Parathyroid adenoma (tissue), 2 donors: ENCODE data around the gene URAD.

Experiments
- H2AFZ ChIP-seq: fragments of 300-600 bp; sonication (generic); one replicate; pipeline ENCODE4 v1.7.0; 2017; ENCODE audit warnings: antibody characterized with exemption, mild to moderate bottlenecking
- H3K27ac ChIP-seq: fragments of 300-600 bp; sonication (generic); one replicate; pipeline ENCODE4 v1.7.0; 2017
- H3K27me3 ChIP-seq: fragments of 300-600 bp; sonication (generic); one replicate; pipeline ENCODE4 v1.7.0; 2017; ENCODE audit warnings: low read length; ENCODE audit not compliant: control insufficient read depth, insufficient read depth
- H3K36me3 ChIP-seq: fragments of 300-600 bp; sonication (generic); one replicate; pipeline ENCODE4 v1.7.0; 2017; ENCODE audit warnings: low read length; ENCODE audit not compliant: control insufficient read depth, insufficient read depth
- H3K4me1 ChIP-seq: fragments of 300-600 bp; sonication (generic); one replicate; pipeline ENCODE4 v1.7.0; 2017; ENCODE audit warnings: control low read depth
- H3K4me2 ChIP-seq: fragments of 300-600 bp; sonication (generic); one replicate; pipeline ENCODE4 v1.7.0; 2017; ENCODE audit warnings: low read length
- H3K4me3 ChIP-seq: fragments of 300-600 bp; sonication (generic); one replicate; pipeline ENCODE4 v1.7.0; 2017; ENCODE audit warnings: low read depth, low read length
- H3K79me2 ChIP-seq: fragments of 300-600 bp; sonication (generic); one replicate; pipeline ENCODE4 v1.7.0; 2017; ENCODE audit warnings: control low read depth
- H3K9ac ChIP-seq: fragments of 300-600 bp; sonication (generic); one replicate; pipeline ENCODE4 v1.7.0; 2017; ENCODE audit warnings: mild to moderate bottlenecking
- H3K9me3 ChIP-seq: fragments of 300-600 bp; sonication (generic); one replicate; pipeline ENCODE4 v1.7.0; 2017; ENCODE audit warnings: low read length; ENCODE audit not compliant: control insufficient read depth
- TF ChIP-seq, protein P1 (sequence below): fragments of 300-600 bp; sonication (generic); IDR thresholded peaks from one replicate; pipeline ENCODE4 v1.7.0; 2017; ENCODE audit warnings: antibody characterized with exemption, mild to moderate bottlenecking
- donor health status: primary hyperparathyroidism.

URAD gene

GRCh38 chr13:27973961-27974662 lies 14.4 kb downstream of the URAD start:
- no peak overlapping the region for H2AFZ ChIP-seq
- no peaks in the 10 kb centered on the region for H3K4me1 ChIP-seq
- TF ChIP-seq, protein P1, sequence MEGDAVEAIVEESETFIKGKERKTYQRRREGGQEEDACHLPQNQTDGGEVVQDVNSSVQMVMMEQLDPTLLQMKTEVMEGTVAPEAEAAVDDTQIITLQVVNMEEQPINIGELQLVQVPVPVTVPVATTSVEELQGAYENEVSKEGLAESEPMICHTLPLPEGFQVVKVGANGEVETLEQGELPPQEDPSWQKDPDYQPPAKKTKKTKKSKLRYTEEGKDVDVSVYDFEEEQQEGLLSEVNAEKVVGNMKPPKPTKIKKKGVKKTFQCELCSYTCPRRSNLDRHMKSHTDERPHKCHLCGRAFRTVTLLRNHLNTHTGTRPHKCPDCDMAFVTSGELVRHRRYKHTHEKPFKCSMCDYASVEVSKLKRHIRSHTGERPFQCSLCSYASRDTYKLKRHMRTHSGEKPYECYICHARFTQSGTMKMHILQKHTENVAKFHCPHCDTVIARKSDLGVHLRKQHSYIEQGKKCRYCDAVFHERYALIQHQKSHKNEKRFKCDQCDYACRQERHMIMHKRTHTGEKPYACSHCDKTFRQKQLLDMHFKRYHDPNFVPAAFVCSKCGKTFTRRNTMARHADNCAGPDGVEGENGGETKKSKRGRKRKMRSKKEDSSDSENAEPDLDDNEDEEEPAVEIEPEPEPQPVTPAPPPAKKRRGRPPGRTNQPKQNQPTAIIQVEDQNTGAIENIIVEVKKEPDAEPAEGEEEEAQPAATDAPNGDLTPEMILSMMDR, result no peak
- no peaks in the 10 kb centered on the region for H3K9me3 ChIP-seq
- H3K27ac ChIP-seq, result no peak overlapping the region
- H3K36me3 ChIP-seq, result no peaks in the 10 kb centered on the region
- H3K79me2 ChIP-seq, result no peaks in the 10 kb centered on the region
- H3K4me3 ChIP-seq, result no peak overlapping the region
- peaks cover 23% of the 10 kb centered on the region for H3K27me3 ChIP-seq
- no peak overlapping the region for H3K4me2 ChIP-seq
- H3K9ac ChIP-seq, result no peak overlapping the region

DNA sequence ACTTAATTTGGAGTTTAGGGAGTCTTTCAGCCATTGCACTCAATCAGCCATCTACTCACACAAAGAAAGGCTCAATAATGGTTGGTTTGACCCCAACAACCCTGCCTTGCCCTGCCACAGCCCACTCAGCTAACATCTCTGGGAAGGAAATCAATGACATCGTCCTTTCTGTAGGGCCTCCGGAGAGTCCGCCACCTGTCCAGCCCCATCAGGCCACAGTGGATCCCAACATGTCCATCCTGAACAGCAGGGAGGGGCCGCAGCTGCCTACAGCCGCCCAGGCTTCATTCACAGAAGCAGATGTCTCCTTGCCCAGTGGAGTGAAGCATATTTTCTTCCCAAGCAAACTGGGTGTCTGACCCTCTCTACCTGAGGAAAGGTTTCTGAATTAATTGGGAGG lies 15.2 kb downstream of the URAD start:
- H3K79me2 ChIP-seq, result no peaks in the 10 kb centered on the region

DNA sequence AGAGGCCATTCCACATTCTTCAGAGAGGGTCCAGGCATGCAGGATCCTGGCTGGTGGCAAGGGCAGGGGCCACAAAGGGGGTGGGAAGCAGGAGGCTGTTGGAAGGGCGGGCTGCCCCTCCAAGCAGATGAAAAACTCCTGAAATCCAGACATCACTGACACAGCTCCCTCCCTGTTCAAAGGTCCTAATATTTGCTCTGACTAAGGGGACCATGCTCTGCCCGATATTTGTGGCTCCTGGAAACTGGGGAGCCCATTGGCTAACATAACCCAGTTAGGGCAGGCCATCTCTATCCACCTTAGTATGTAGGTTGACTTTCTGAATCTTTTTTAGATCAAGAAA lies 16.0 kb downstream of the URAD start:
- H2AFZ ChIP-seq, result no peak overlapping the region
- H3K79me2 ChIP-seq, result no peaks in the 10 kb centered on the region
- H3K9ac ChIP-seq, result no peak overlapping the region
- no peak overlapping the region for H3K27ac ChIP-seq
- H3K4me3 ChIP-seq, result no peak overlapping the region
- H3K36me3 ChIP-seq, result no peaks in the 10 kb centered on the region
- H3K27me3 ChIP-seq, result peaks cover 20% of the 10 kb centered on the region
- H3K4me1 ChIP-seq, result no peaks in the 10 kb centered on the region
- no peaks in the 10 kb centered on the region for H3K9me3 ChIP-seq
- TF ChIP-seq, protein P1, result no peak
- no peak overlapping the region for H3K4me2 ChIP-seq

More for the DNA sequence above, 15.2 kb downstream of the URAD start:
- H3K36me3 ChIP-seq, result no peaks in the 10 kb centered on the region
- no peak overlapping the region for H3K27ac ChIP-seq
- H3K27me3 ChIP-seq, result peaks cover 23% of the 10 kb centered on the region
- no peaks in the 10 kb centered on the region for H3K9me3 ChIP-seq
- no peak overlapping the region for H2AFZ ChIP-seq
- H3K4me1 ChIP-seq, result no peaks in the 10 kb centered on the region
- TF ChIP-seq, protein P1, result no peak
- no peak overlapping the region for H3K4me2 ChIP-seq
- H3K4me3 ChIP-seq, result no peak overlapping the region
- H3K9ac ChIP-seq, result no peak overlapping the region

- Histone ChIP-seq H3K36me3 (no peaks in the 10 kb centered on the region), H3K9me3 (no peaks in the 10 kb centered on the region), H3K4me2 (no peak overlapping the region), H3K79me2 (no peaks in the 10 kb centered on the region), H3K27me3 (peaks cover 20% of the 10 kb centered on the region), H3K27ac (no peak overlapping the region), H3K4me3 (no peak overlapping the region), H3K4me1 (no peaks in the 10 kb centered on the region), H2AFZ (no peak overlapping the region), H3K9ac (no peak overlapping the region)
- TF ChIP-seq, protein P1, result no peak
Measured at GRCh38 chr13:27971776-27972477, 16.6 kb downstream of the URAD start.

GRCh38 chr13:27971236-27971645 lies 17.3 kb downstream of the URAD start:
- no peak overlapping the region for H3K9ac ChIP-seq
- no peak overlapping the region for H3K4me3 ChIP-seq
- H3K27me3 ChIP-seq, result peaks cover 21% of the 10 kb centered on the region
- H3K4me1 ChIP-seq, result no peaks in the 10 kb centered on the region
- no peaks in the 10 kb centered on the region for H3K79me2 ChIP-seq
- H2AFZ ChIP-seq, result no peak overlapping the region
- H3K36me3 ChIP-seq, result no peaks in the 10 kb centered on the region
- no peaks in the 10 kb centered on the region for H3K9me3 ChIP-seq
- TF ChIP-seq, protein P1, result no peak
- H3K27ac ChIP-seq, result no peak overlapping the region
- no peak overlapping the region for H3K4me2 ChIP-seq
